IPS-11a (cell line): ENCODE data around the gene WDFY3.

Experiments
- H3K4me3 ChIP-seq: one replicate; pipeline ENCODE4 v1.5.1; 2013; ENCODE audit warnings: low read depth, low read length, control low read depth

Gene WDFY3

GRCh38 chr4:84803720-84804119 is 162.8 kb downstream of the WDFY3 start:
- H3K4me3 ChIP-seq: no peak overlapping the region

GRCh38 chr4:84803116-84803515 is 163.4 kb downstream of the WDFY3 start:
- no peak overlapping the region for H3K4me3 ChIP-seq

GRCh38 chr4:84800256-84800655 is 166.2 kb downstream of the WDFY3 start:
- H3K4me3 ChIP-seq: no peak overlapping the region

- H3K4me3 ChIP-seq: no peak overlapping the region
Observed at GRCh38 chr4:84799318-84799717, 167.2 kb downstream of the WDFY3 start.

GRCh38 chr4:84796394-84796793 is 170.1 kb downstream of the WDFY3 start:
- H3K4me3 ChIP-seq: no peak overlapping the region

GRCh38 chr4:84792366-84793301 is 173.9 kb downstream of the WDFY3 start:
- H3K4me3 ChIP-seq: no peak overlapping the region

- no peak overlapping the region for H3K4me3 ChIP-seq
Observed at GRCh38 chr4:84790769-84791565, 175.5 kb downstream of the WDFY3 start.

GRCh38 chr4:84786478-84786877 is 180.0 kb downstream of the WDFY3 start:
- no peak overlapping the region for H3K4me3 ChIP-seq

GRCh38 chr4:84782517-84782916 is 184.0 kb downstream of the WDFY3 start:
- H3K4me3 ChIP-seq: no peak overlapping the region

- H3K4me3 ChIP-seq: no peak overlapping the region
Observed at GRCh38 chr4:84780719-84781118, 185.8 kb downstream of the WDFY3 start.

GRCh38 chr4:84778041-84778440 is 188.4 kb downstream of the WDFY3 start:
- no peak overlapping the region for H3K4me3 ChIP-seq

GRCh38 chr4:84767168-84767567 is 199.3 kb downstream of the WDFY3 start:
- no peak overlapping the region for H3K4me3 ChIP-seq

- H3K4me3 ChIP-seq: no peak overlapping the region
Observed at GRCh38 chr4:84753321-84753972, 213.0 kb downstream of the WDFY3 start.

GRCh38 chr4:84751707-84752106 is 214.8 kb downstream of the WDFY3 start:
- no peak overlapping the region for H3K4me3 ChIP-seq

- no peak overlapping the region for H3K4me3 ChIP-seq
Observed at GRCh38 chr4:84750960-84751283, 215.6 kb downstream of the WDFY3 start.

GRCh38 chr4:84750260-84750959 is 216.1 kb downstream of the WDFY3 start:
- no peak overlapping the region for H3K4me3 ChIP-seq

GRCh38 chr4:84740057-84740456 is 226.4 kb downstream of the WDFY3 start:
- H3K4me3 ChIP-seq: no peak overlapping the region

GRCh38 chr4:84738622-84739021 is 227.9 kb downstream of the WDFY3 start:
- no peak overlapping the region for H3K4me3 ChIP-seq

- H3K4me3 ChIP-seq: no peak overlapping the region
Observed at GRCh38 chr4:84737656-84738055, 228.8 kb downstream of the WDFY3 start.

- no peak overlapping the region for H3K4me3 ChIP-seq
Observed at GRCh38 chr4:84734037-84734436, 232.5 kb downstream of the WDFY3 start.
